H1 (cell line): Measurements from ENCODE around the gene SLC1A4. TPM values are rescaled to one million over a fixed set of nuclear protein-coding genes. Genes with fewer than 3 reads are reported as not detected.
"Not testable (repeated sequence)": the region's sequence is repeated elsewhere in the genome, so short reads cannot be mapped to it uniquely, and the experiment has no call there.

Experiments used
- CTCF ChIA-PET: fragments of 300-600 bp; sonication (Branson Sonifier 250); formaldehyde crosslinking; loops from one replicate; lab custom pipeline; 2021; ENCODE audit not compliant: partially characterized antibody; lab: Charles Lee
- POLR2A ChIA-PET: fragments of 300-600 bp; sonication (Branson Sonifier 250); formaldehyde crosslinking; loops from one replicate; lab custom pipeline; 2021; ENCODE audit warnings: inconsistent platforms; ENCODE audit not compliant: partially characterized antibody; lab: Charles Lee
- DNase-seq, 2 experiments: peaks; one replicate each; pipeline versions ENCODE4 v3.0.0 to v3.0.0-alpha.2; 2010 to 2022; ENCODE audit warnings: low spot score in 2 of 2, low read depth in 1 of 2, mixed read lengths in 1 of 2
- FAIRE-seq: peaks from 2 replicates; lab custom pipeline; 2011; peaks lifted over from hg19 to GRCh38; lab: Jason Lieb, UNC
- H2AFZ ChIP-seq: 2 replicates; pipeline ENCODE4 v1.8.1; 2012; ENCODE audit warnings: low read length, inconsistent platforms
- H2AK5ac ChIP-seq: 2 replicates; pipeline ENCODE4 v1.6.1; 2013; ENCODE audit warnings: low read depth, low read length
- H2BK120ac ChIP-seq: replicated peaks from 2 replicates; pipeline ENCODE3; 2013; ENCODE audit warnings: low read depth, low read length, inconsistent platforms
- H2BK12ac ChIP-seq: 2 replicates; pipeline ENCODE4 v1.6.1; 2013; ENCODE audit warnings: low read depth, low read length
- H2BK15ac ChIP-seq: 2 replicates; pipeline ENCODE4 v1.6.1; 2013; ENCODE audit warnings: low read length
- H2BK20ac ChIP-seq: 2 replicates; pipeline ENCODE4 v1.6.1; 2013; ENCODE audit warnings: low read length
- H2BK5ac ChIP-seq: 2 replicates; pipeline ENCODE4 v1.6.1; 2013; ENCODE audit warnings: low read depth, low read length
- H3K14ac ChIP-seq: 2 replicates; pipeline ENCODE4 v1.6.1; 2013; ENCODE audit warnings: inconsistent platforms; ENCODE audit not compliant: insufficient read length
- H3K18ac ChIP-seq: 2 replicates; pipeline ENCODE4 v1.6.1; 2013; ENCODE audit warnings: low read length; ENCODE audit errors: extremely low read depth
- H3K23ac ChIP-seq: 2 replicates; pipeline ENCODE4 v1.6.1; 2013; ENCODE audit warnings: inconsistent platforms; ENCODE audit not compliant: insufficient read length
- H3K23me2 ChIP-seq: 2 replicates; pipeline ENCODE4 v1.6.1; 2013; ENCODE audit warnings: low read depth, low read length
- H3K27ac ChIP-seq: 2 replicates; pipeline ENCODE4 v1.6.1; 2011; ENCODE audit warnings: low read depth, low read length, inconsistent platforms
- H3K27me3 ChIP-seq, 4 experiments: replicated peaks in 1 of 4; 1 replicate in 1 of 4; 2 replicates in 3 of 4; pipeline versions ENCODE4 v1.6.1 to v1.8.1; 2011 to 2013; ENCODE audit warnings: low read length in 3 of 4, mild to moderate bottlenecking in 3 of 4, inconsistent platforms in 2 of 4, mixed read lengths in 2 of 4, moderate library complexity in 1 of 4; ENCODE audit not compliant: control insufficient read depth in 3 of 4, insufficient read depth in 3 of 4; ENCODE audit errors: extremely low read depth in 1 of 4
- H3K36me3 ChIP-seq, 4 experiments: 2 replicates each; pipeline versions ENCODE4 v1.6.1 to v1.8.1; 2011 to 2013; ENCODE audit warnings: mild to moderate bottlenecking in 4 of 4, low read length in 3 of 4, moderate library complexity in 2 of 4, control low read depth in 1 of 4, inconsistent platforms in 1 of 4; ENCODE audit not compliant: insufficient read depth in 4 of 4, control insufficient read depth in 2 of 4
- H3K4ac ChIP-seq: replicated peaks from 2 replicates; pipeline ENCODE3; 2013; ENCODE audit warnings: low read length, low read depth, mixed read lengths, inconsistent platforms; ENCODE audit not compliant: insufficient read length
- H3K4me1 ChIP-seq, 4 experiments: replicated peaks in 1 of 4; 1 replicate in 1 of 4; 2 replicates in 3 of 4; pipeline versions ENCODE4 v1.6.1 to v1.8.1; 2011 to 2013; ENCODE audit warnings: low read length in 3 of 4, inconsistent platforms in 2 of 4, mixed read lengths in 1 of 4; ENCODE audit not compliant: insufficient read depth in 4 of 4, control insufficient read depth in 3 of 4
- H3K4me2 ChIP-seq, 2 experiments: 2 replicates each; pipeline versions ENCODE4 v1.6.1 to v1.8.1; 2011 to 2013; ENCODE audit warnings: low read depth in 2 of 2, low read length in 2 of 2, control low read depth in 1 of 2, inconsistent platforms in 1 of 2, mild to moderate bottlenecking in 1 of 2; ENCODE audit not compliant: insufficient read depth in 1 of 2
- H3K4me3 ChIP-seq, 4 experiments: fragments of 200-600, 300-600 bp in 1 of 4; sonication (generic), shearing (Covaris generic), sonication (Bioruptor Twin) in 1 of 4; 2 replicates each; pipeline versions ENCODE4 v1.5.1 to v1.8.1; 2011 to 2016; ENCODE audit warnings: low read length in 4 of 4, low read depth in 3 of 4, control low read depth in 2 of 4, inconsistent platforms in 2 of 4, mild to moderate bottlenecking in 2 of 4, mixed read lengths in 1 of 4, moderate library complexity in 1 of 4; ENCODE audit not compliant: insufficient read depth in 2 of 4; ENCODE audit errors: extremely low read depth in 1 of 4
- H3K56ac ChIP-seq: replicated peaks from 2 replicates; pipeline ENCODE3; 2013; ENCODE audit warnings: low read depth, mild to moderate bottlenecking, mixed read lengths, low read length, inconsistent platforms; ENCODE audit not compliant: insufficient read length
- H3K79me1 ChIP-seq: 2 replicates; pipeline ENCODE4 v1.6.1; 2013; ENCODE audit warnings: low read depth, low read length, control low read depth
- H3K79me2 ChIP-seq, 2 experiments: 2 replicates each; pipeline versions ENCODE4 v1.6.1 to v1.8.1; 2012 to 2013; ENCODE audit warnings: low read length in 2 of 2, mild to moderate bottlenecking in 2 of 2, inconsistent platforms in 1 of 2; ENCODE audit not compliant: insufficient read depth in 2 of 2, control insufficient read depth in 1 of 2
- H3K9ac ChIP-seq, 4 experiments: replicated peaks in 1 of 4; 1 replicate in 1 of 4; 2 replicates in 3 of 4; pipeline versions ENCODE4 v1.6.1 to v1.8.1; 2011 to 2013; ENCODE audit warnings: low read depth in 3 of 4, low read length in 3 of 4, control low read depth in 2 of 4, mild to moderate bottlenecking in 2 of 4, moderate library complexity in 2 of 4, inconsistent platforms in 1 of 4; ENCODE audit errors: extremely low read depth in 1 of 4
- H3K9me3 ChIP-seq, 2 experiments: 2 replicates each; pipeline versions ENCODE4 v1.6.1 to v1.8.1; 2012 to 2013; ENCODE audit warnings: mild to moderate bottlenecking in 2 of 2, moderate library complexity in 2 of 2, control low read depth in 1 of 2, inconsistent platforms in 1 of 2, low read depth in 1 of 2, low read length in 1 of 2, mixed read lengths in 1 of 2; ENCODE audit not compliant: insufficient read depth in 2 of 2
- H4K20me1 ChIP-seq, 2 experiments: replicated peaks in 1 of 2; 2 replicates each; pipeline versions ENCODE3 to v1.8.1; 2011 to 2013; ENCODE audit warnings: inconsistent platforms in 2 of 2, low read length in 2 of 2, mild to moderate bottlenecking in 1 of 2; ENCODE audit not compliant: insufficient read depth in 2 of 2, control insufficient read depth in 1 of 2
- H4K5ac ChIP-seq: 2 replicates; pipeline ENCODE4 v1.6.1; 2013; ENCODE audit warnings: low read length, low read depth, mixed read lengths, inconsistent platforms; ENCODE audit not compliant: insufficient read length
- H4K8ac ChIP-seq: 2 replicates; pipeline ENCODE4 v1.8.0; 2013; ENCODE audit warnings: mild to moderate bottlenecking, moderate library complexity, low read length, inconsistent platforms; ENCODE audit not compliant: insufficient read depth; ENCODE audit errors: extremely low read depth
- H4K91ac ChIP-seq: replicated peaks from 2 replicates; pipeline ENCODE3; 2013; ENCODE audit warnings: low read length, mixed read lengths, inconsistent platforms; ENCODE audit not compliant: insufficient read length
- WGBS, 2 experiments: shearing (Covaris generic) in 1 of 2; methylation state at CpG; one replicate each; pipeline versions ENCODE4 v1.1.6 to v1.1.7; 2013 to 2015; ENCODE audit warnings: low lambda C conversion rate in 2 of 2, mixed read lengths in 2 of 2, inconsistent platforms in 1 of 2, low coverage in 1 of 2, missing lambda C conversion rate in 1 of 2; ENCODE audit not compliant: insufficient replicate concordance in 2 of 2, insufficient coverage in 1 of 2, insufficient read length in 1 of 2; ENCODE audit errors: extremely low coverage in 1 of 2, missing lambda C conversion rate in 1 of 2; 5-methylcytosine and 5-hydroxymethylcytosine counted together
- polyA plus RNA-seq, 7 experiments: library from polyadenylated mRNA; depleted of rRNA in 3 of 7; stranded (reverse) in 5 of 7; unstranded in 2 of 7; fragments of >200 nt in 5 of 7; fragments of 200-250 nt in 2 of 7; gene quantifications; 1 replicate in 5 of 7; 2 replicates in 1 of 7; 4 replicates in 1 of 7; pipeline versions ENCODE4 v1.2.1 to v1.2.3, GENCODE V29; 2011 to 2013; ENCODE audit warnings: missing spikeins in 2 of 7, mixed read lengths in 2 of 7
- total RNA-seq: library from RNA; stranded (reverse); fragmentation: NEBNext Ultra II Directional; extraction: Animal tissue kit (Norgen Biotek cat#: 25700); gene quantifications from 2 replicates; pipeline ENCODE4 v1.2.1, GENCODE V29; 2021

The SLC1A4 gene
- total and polyA plus RNA-seq, 2 of the 8 experiments (the other 6 are each of a cell fraction or from before 2014, with no cell fraction given) = 0.44 to 0.86 TPM

GRCh38 chr2:65004232-65004631, 15.0 kb downstream of the SLC1A4 start:
- WGBS, 2 experiments = 89% methylated on average over 3 of the region's 3 CpGs; no CpG with 5 or more reads in 1 of the 2 experiments
- H2AK5ac ChIP-seq, H2BK15ac ChIP-seq, H4K20me1 ChIP-seq, H3K18ac ChIP-seq, H3K23me2 ChIP-seq, H2BK5ac ChIP-seq, H3K27me3 ChIP-seq, H3K36me3 ChIP-seq, H3K14ac ChIP-seq, H3K9me3 ChIP-seq, H3K4ac ChIP-seq, H3K9ac ChIP-seq, H2BK20ac ChIP-seq, H3K4me2 ChIP-seq, H3K56ac ChIP-seq, H3K27ac ChIP-seq, H2BK12ac ChIP-seq, H4K91ac ChIP-seq, H3K79me2 ChIP-seq, H3K4me3 ChIP-seq, POLR2A ChIA-PET, H2AFZ ChIP-seq, DNase-seq, H3K4me1 ChIP-seq, H3K23ac ChIP-seq, H4K8ac ChIP-seq, H4K5ac ChIP-seq, FAIRE-seq, H2BK120ac ChIP-seq, H3K79me1 ChIP-seq: not testable (repeated sequence)
- CTCF ChIA-PET = interaction anchor here (1.4 kb wide), 1 partner anchor 40 kb away, joined by 3 read pairs; no protein-coding TSS in a partner anchor
